GM12874 (cell line): ENCODE results near the gene SNX19.

Source experiments
- TF ChIP-seq, protein P1 (sequence below): IDR thresholded peaks from 2 replicates; pipeline ENCODE4 v1.5.1; 2011; ENCODE audit warnings: low read depth, mild to moderate bottlenecking, control low read depth, low read length, moderate library complexity; ENCODE audit not compliant: insufficient read depth

SNX19 gene

DNA sequence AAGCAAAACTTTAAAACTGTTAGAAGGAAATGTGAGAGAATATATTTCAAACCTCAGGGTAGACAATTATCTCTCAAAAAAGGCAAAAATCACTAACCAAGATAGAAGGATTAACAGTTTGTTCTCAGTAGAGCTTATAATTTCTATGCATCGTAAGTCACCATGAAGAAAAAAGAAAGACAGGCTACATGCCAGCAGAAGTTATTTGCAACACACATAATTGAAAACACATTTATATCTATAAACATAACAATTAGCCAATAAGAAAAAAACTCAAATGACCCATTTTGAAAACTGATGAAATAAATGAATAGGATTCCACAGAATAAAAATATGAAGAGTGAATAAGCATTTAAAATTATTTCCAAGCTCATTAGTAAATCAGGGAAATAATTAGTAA, 24.4 kb upstream of the SNX19 start:
- TF ChIP-seq, protein P1, sequence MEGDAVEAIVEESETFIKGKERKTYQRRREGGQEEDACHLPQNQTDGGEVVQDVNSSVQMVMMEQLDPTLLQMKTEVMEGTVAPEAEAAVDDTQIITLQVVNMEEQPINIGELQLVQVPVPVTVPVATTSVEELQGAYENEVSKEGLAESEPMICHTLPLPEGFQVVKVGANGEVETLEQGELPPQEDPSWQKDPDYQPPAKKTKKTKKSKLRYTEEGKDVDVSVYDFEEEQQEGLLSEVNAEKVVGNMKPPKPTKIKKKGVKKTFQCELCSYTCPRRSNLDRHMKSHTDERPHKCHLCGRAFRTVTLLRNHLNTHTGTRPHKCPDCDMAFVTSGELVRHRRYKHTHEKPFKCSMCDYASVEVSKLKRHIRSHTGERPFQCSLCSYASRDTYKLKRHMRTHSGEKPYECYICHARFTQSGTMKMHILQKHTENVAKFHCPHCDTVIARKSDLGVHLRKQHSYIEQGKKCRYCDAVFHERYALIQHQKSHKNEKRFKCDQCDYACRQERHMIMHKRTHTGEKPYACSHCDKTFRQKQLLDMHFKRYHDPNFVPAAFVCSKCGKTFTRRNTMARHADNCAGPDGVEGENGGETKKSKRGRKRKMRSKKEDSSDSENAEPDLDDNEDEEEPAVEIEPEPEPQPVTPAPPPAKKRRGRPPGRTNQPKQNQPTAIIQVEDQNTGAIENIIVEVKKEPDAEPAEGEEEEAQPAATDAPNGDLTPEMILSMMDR = no peak

DNA sequence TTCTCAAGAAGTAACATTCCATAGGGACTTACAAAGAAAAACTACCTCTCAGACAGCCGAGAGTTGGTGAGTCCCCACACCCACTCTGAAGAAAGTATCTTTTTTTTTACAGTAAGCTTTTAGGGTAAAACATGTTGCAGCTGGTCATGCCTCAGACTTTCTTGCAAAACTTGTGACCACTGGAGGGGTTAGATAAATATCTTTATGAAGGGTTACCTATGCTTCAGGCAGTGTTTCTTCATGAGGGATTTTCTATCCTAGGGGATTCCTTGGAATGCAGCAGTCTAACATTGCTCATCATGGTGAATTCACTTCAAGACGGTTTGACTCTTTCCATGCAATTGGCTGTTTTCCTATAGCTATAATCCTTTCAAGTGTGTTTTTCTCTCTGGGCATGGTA, 20.8 kb upstream of the SNX19 start:
- TF ChIP-seq, protein P1 = no peak

DNA sequence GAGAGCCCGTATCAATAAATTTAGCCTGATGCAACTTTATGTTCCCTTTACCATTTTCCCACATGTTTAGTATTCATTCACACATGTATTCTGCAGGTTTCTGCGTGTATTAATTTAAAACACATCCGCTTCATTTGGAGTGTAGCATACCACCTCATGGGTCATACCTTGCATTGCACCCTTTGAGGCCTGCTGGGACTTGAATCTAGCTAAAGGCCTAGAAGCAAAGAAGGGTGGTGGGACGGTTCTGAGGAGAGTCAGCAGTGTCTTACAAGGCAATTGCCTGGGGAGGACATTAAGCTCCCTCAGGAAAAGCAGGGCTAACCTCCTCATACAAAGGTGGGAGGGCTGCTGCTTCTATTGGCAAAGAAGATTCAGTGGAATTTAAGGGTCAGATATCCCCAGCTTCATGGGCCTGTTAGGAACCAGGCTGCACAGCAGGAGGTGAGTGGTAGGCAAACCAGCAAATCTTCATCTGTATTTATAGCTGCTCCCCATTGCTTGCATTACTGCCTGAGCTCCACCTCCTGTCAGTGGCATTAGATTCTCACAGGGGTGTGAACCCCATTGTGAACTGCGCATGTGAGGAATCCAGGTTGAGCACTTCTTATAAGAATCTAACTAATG, 15.9 kb upstream of the SNX19 start:
- TF ChIP-seq, protein P1 = no peak

DNA sequence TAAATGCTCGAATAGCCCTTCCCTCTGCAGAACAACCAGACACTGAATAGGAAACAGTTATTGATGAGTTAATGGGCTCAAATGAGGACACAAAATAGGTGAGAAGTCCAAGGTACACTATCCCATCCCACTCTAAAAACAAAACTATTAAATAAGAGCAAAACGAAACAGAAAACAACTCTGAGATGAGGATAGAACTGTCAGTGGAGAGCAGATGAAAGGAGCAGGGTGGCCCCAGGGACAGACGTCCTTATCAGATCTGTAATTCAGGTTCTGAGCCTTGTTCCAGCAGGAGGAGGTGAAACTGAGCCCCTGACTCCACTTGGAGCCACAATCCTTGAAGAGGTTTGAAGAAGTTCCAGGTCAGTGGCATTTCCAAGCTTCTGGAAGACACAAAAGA, 8.5 kb upstream of the SNX19 start:
- TF ChIP-seq, protein P1 = no peak

DNA sequence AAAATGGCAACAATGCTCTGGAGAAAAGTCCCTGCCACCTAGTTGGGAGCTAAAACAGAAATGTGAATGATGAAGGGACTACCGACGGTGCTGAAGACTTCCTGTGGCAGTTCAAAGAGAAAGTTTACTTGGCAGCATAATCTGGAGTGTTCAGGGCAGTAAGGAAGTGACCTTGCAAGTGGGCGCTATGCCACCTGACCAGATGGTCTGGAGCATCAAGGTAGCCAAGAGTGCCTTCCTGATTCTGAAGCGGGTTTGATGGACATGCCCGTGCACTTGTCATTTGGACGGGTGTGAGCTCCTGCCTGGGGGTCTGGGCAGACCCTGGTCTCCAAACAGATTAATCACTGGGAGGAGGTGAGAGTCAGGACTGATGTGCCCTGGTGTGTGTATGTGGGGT, 1.8 kb upstream of the SNX19 start:
- TF ChIP-seq, protein P1 = no peak

DNA sequence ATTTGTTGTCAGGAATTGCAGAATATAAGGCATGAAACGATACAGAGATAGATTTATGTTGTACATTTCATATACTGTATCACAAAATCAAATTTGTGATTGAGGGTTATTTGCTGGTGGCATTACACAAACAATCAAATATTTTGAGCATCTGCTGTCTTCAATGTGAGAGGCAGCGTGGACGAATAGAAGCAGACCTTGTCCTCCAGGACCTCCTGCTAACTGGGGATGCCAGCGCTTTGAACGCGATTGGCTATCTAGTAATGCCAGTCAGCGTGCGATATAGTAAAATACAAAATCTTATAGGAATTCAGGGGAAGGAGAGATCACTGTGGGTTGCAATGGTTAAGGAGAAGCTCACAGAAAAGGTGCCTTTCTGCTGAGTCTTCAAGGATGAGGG, 631 bp upstream of the SNX19 start:
- TF ChIP-seq, protein P1 = no peak

DNA sequence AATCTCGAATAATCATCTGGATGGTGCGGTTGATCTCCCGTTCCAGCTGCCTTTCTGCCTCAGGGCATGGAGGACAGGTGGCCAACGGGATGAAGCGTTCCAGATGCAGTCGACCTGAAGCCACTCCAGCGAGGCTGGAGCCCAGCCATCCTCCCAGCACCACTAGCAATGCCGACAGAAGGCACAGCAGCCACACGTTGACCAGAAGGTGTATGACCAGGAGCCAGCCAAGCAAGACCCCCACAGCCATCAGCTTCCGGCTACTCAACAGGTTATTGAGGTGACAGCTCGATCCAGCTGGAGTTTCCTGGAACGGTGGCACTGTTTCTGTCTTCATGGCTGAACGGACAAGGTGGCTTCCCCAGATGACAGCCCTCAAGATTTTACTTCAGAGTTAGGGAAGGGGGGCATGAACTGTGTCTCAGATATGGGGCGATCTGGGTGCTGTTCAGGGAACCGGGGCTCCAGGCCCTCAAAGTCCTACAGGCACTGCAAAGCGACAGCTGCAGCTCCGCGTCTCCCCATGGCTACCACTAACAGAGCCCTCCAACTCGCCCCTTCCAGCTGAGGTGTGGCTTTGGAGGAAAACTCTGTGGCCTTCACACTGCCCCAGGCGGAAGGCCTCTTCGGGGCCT, 559 bp downstream of the SNX19 start:
- TF ChIP-seq, protein P1 = no peak
